HepG2 (cell line): Measurements from ENCODE around the gene UROS. TPM values are rescaled to one million over a fixed set of nuclear protein-coding genes. Genes with fewer than 3 reads are reported as not detected.
A peak's percentile ranks its signal among the peaks of the same experiment; 100 is the strongest.

Source experiments
- IRF2 ChIP-seq: IDR thresholded peaks from 2 replicates; pipeline ENCODE4 v1.6.1; 2018; ENCODE audit warnings: missing genetic modification reagents, missing compliant biosample characterization
- LCORL ChIP-seq, 2 experiments: fragments of 450-650 bp in 1 of 2; sonication (generic) in 1 of 2; formaldehyde crosslinking in 1 of 2; IDR thresholded peaks; 2 replicates each; pipeline versions ENCODE4 v1.5.0 to v1.6.1; 2017 to 2020; ENCODE audit warnings: antibody characterized with exemption in 1 of 2, missing genetic modification reagents in 1 of 2
- NFE2L1 ChIP-seq: sonication (generic); formaldehyde crosslinking; IDR thresholded peaks from 2 replicates; pipeline ENCODE4 v1.4.0; 2020; ENCODE audit warnings: missing genetic modification reagents, mild to moderate bottlenecking, borderline replicate concordance
- NFE2L2 ChIP-seq: fragments of 150-350 bp; IDR thresholded peaks from 2 replicates; pipeline ENCODE4 v1.6.1; 2014; ENCODE audit warnings: low read length
- NFKB2 ChIP-seq: sonication (generic); formaldehyde crosslinking; IDR thresholded peaks from 2 replicates; pipeline ENCODE4 v1.4.0; 2020; ENCODE audit warnings: missing genetic modification reagents, borderline replicate concordance
- NFYC ChIP-seq: IDR thresholded peaks from 2 replicates; pipeline ENCODE4 v1.6.1; 2016; ENCODE audit warnings: missing genetic modification reagents, missing compliant biosample characterization
- RFX1 ChIP-seq: fragments of 450-650 bp; IDR thresholded peaks from 2 replicates; pipeline ENCODE4 v1.6.1; 2017
- RORA ChIP-seq: sonication (generic); formaldehyde crosslinking; IDR thresholded peaks from 2 replicates; pipeline ENCODE4 v1.5.0; 2020; ENCODE audit warnings: mild to moderate bottlenecking, missing genetic modification reagents, moderate library complexity
- TSC22D2 ChIP-seq: sonication (generic); formaldehyde crosslinking; IDR thresholded peaks from 2 replicates; pipeline ENCODE4 v1.5.1; 2020; ENCODE audit warnings: missing genetic modification reagents, mild to moderate bottlenecking, borderline replicate concordance
- ZNF20 ChIP-seq: sonication (generic); formaldehyde crosslinking; IDR thresholded peaks from 2 replicates; pipeline ENCODE4 v1.4.0; 2020; ENCODE audit warnings: mild to moderate bottlenecking, moderate library complexity, missing genetic modification reagents
- ZNF24 ChIP-seq: fragments of 450-650 bp; IDR thresholded peaks from 2 replicates; pipeline ENCODE4 v1.6.1; 2017; ENCODE audit warnings: antibody characterized with exemption, mild to moderate bottlenecking
- ZNF501 ChIP-seq: sonication (generic); formaldehyde crosslinking; IDR thresholded peaks from 2 replicates; pipeline ENCODE4 v1.5.1; 2020; ENCODE audit warnings: mild to moderate bottlenecking, moderate library complexity, missing genetic modification reagents
- ZNF841 ChIP-seq: sonication (generic); formaldehyde crosslinking; IDR thresholded peaks from 2 replicates; pipeline ENCODE4 v1.8.1; 2023; ENCODE audit warnings: missing genetic modification reagents, borderline replicate concordance
- polyA plus RNA-seq, 8 experiments: library from polyadenylated mRNA; depleted of rRNA in 3 of 8; stranded (reverse) in 7 of 8; unstranded in 1 of 8; fragments of >200 nt; fragmentation: Illumina TruSeq in 4 of 8; extraction: Trizol in 4 of 8; gene quantifications; 2 replicates each; pipeline versions ENCODE4 v1.2.1 to v1.2.3, GENCODE V29; 2011 to 2016; ENCODE audit warnings: low read depth in 4 of 8, missing spikeins in 1 of 8, mixed read lengths in 1 of 8; ENCODE audit not compliant: insufficient read depth in 1 of 8
- total RNA-seq, 5 experiments: library from RNA; depleted of rRNA; stranded (reverse); fragments of >200 nt; fragmentation: Illumina TruSeq; extraction: Trizol; gene quantifications; 2 replicates each; pipeline ENCODE4 v1.2.3, GENCODE V29; 2016; ENCODE audit warnings: low read depth in 1 of 5
- TF ChIP-seq, protein P1 (sequence below): IDR thresholded peaks from 2 replicates; pipeline ENCODE4 v1.6.1; 2016; ENCODE audit warnings: control low read depth
- TF ChIP-seq, protein P2 (sequence below): sonication (generic); formaldehyde crosslinking; IDR thresholded peaks from 2 replicates; pipeline ENCODE4 v1.4.0; 2020; ENCODE audit warnings: missing genetic modification reagents
- TF ChIP-seq, protein P3 (sequence below): fragments of 450-650 bp; IDR thresholded peaks from 2 replicates; pipeline ENCODE4 v1.6.1; 2016
- TF ChIP-seq, protein P4 (sequence below): sonication (generic); formaldehyde crosslinking; IDR thresholded peaks from 2 replicates; pipeline ENCODE4 v1.4.0; 2020; ENCODE audit warnings: missing genetic modification reagents, borderline replicate concordance
- TF ChIP-seq, protein P5 (sequence below): sonication (generic); formaldehyde crosslinking; IDR thresholded peaks from 2 replicates; pipeline ENCODE4 v1.9.0; 2021; ENCODE audit warnings: missing genetic modification reagents, mild to moderate bottlenecking, borderline replicate concordance
- TF ChIP-seq, protein P6 (sequence below): sonication (generic); formaldehyde crosslinking; IDR thresholded peaks from 2 replicates; pipeline ENCODE4 v1.5.0; 2020; ENCODE audit warnings: mild to moderate bottlenecking, missing genetic modification reagents

Gene UROS
- total and polyA plus RNA-seq, 2 of the 13 experiments (the other 11 are each of a cell fraction or from before 2014, with no cell fraction given) = 14.8 to 49.9 TPM

DNA sequence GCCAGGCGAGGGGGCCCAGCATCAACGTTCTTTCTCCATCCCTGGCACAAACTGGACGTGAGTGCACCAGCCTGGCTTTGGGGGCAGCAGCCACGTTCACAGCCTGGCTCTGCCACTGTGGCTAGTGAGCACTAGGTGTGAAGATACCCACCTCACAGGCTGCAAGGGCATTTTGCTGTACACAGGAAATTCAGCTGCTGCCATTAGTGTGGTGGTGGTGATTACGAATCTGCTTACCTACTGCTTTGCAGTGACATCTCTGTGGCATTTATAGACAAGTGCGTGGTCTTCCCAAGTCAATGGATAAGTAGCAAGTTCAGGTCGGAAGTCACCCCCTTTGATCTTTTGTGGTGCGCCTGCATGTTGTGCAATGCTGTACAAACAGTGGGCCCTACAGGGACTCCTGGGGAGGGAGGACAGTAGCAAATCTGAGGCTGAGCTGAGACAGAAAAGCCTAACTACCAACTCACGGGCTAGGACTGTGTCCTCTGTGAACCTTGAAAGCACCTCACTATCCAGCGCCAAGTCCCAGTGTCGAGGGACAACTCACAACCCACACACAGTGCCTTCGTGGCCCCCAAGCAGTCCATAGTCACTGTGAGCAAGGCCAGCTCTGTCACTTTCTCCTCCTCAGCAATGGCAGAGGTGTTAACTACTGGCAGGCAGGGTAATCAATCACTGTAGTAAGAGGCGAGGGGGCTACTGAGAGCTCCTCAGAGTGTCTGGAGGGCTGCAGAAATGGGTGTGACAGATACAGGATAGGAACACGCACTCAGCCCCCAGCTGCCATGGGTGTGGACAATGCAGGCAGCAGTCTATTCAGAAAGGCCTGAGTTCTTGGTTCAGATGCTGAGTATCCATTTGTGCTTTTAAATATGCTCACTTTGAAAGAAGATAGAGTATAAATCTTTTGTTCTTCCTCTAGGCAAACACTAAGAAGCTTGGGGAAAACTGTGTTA lies 30.4 kb downstream of the UROS start (continued):
- TF ChIP-seq, protein P1, sequence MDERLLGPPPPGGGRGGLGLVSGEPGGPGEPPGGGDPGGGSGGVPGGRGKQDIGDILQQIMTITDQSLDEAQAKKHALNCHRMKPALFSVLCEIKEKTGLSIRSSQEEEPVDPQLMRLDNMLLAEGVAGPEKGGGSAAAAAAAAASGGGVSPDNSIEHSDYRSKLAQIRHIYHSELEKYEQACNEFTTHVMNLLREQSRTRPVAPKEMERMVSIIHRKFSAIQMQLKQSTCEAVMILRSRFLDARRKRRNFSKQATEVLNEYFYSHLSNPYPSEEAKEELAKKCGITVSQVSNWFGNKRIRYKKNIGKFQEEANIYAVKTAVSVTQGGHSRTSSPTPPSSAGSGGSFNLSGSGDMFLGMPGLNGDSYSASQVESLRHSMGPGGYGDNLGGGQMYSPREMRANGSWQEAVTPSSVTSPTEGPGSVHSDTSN (CRISPR knock-in tag) = no peak
- TF ChIP-seq ZNF20 (CRISPR knock-in tag) = no peak
- TF ChIP-seq, protein P2, sequence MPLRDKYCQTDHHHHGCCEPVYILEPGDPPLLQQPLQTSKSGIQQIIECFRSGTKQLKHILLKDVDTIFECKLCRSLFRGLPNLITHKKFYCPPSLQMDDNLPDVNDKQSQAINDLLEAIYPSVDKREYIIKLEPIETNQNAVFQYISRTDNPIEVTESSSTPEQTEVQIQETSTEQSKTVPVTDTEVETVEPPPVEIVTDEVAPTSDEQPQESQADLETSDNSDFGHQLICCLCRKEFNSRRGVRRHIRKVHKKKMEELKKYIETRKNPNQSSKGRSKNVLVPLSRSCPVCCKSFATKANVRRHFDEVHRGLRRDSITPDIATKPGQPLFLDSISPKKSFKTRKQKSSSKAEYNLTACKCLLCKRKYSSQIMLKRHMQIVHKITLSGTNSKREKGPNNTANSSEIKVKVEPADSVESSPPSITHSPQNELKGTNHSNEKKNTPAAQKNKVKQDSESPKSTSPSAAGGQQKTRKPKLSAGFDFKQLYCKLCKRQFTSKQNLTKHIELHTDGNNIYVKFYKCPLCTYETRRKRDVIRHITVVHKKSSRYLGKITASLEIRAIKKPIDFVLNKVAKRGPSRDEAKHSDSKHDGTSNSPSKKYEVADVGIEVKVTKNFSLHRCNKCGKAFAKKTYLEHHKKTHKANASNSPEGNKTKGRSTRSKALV (CRISPR knock-in tag) = no peak
- TF ChIP-seq NFYC = no peak
- TF ChIP-seq ZNF841 (CRISPR knock-in tag) = no peak
- TF ChIP-seq ZNF24 = no peak
- TF ChIP-seq, protein P3, sequence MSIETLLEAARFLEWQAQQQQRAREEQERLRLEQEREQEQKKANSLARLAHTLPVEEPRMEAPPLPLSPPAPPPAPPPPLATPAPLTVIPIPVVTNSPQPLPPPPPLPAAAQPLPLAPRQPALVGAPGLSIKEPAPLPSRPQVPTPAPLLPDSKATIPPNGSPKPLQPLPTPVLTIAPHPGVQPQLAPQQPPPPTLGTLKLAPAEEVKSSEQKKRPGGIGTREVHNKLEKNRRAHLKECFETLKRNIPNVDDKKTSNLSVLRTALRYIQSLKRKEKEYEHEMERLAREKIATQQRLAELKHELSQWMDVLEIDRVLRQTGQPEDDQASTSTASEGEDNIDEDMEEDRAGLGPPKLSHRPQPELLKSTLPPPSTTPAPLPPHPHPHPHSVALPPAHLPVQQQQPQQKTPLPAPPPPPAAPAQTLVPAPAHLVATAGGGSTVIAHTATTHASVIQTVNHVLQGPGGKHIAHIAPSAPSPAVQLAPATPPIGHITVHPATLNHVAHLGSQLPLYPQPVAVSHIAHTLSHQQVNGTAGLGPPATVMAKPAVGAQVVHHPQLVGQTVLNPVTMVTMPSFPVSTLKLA = no peak
- no peak for TF ChIP-seq NFE2L2
- TF ChIP-seq, protein P4, sequence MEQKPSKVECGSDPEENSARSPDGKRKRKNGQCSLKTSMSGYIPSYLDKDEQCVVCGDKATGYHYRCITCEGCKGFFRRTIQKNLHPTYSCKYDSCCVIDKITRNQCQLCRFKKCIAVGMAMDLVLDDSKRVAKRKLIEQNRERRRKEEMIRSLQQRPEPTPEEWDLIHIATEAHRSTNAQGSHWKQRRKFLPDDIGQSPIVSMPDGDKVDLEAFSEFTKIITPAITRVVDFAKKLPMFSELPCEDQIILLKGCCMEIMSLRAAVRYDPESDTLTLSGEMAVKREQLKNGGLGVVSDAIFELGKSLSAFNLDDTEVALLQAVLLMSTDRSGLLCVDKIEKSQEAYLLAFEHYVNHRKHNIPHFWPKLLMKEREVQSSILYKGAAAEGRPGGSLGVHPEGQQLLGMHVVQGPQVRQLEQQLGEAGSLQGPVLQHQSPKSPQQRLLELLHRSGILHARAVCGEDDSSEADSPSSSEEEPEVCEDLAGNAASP = peak; percentile 93; the same call in 1 of the 2 replicates
- TF ChIP-seq TSC22D2 (CRISPR knock-in tag) = no peak
- TF ChIP-seq, protein P5, sequence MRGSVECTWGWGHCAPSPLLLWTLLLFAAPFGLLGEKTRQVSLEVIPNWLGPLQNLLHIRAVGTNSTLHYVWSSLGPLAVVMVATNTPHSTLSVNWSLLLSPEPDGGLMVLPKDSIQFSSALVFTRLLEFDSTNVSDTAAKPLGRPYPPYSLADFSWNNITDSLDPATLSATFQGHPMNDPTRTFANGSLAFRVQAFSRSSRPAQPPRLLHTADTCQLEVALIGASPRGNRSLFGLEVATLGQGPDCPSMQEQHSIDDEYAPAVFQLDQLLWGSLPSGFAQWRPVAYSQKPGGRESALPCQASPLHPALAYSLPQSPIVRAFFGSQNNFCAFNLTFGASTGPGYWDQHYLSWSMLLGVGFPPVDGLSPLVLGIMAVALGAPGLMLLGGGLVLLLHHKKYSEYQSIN (CRISPR knock-in tag) = no peak
- no peak; the same call in 1 of the 2 replicates for TF ChIP-seq NFKB2 (CRISPR knock-in tag)
- TF ChIP-seq, protein P6, sequence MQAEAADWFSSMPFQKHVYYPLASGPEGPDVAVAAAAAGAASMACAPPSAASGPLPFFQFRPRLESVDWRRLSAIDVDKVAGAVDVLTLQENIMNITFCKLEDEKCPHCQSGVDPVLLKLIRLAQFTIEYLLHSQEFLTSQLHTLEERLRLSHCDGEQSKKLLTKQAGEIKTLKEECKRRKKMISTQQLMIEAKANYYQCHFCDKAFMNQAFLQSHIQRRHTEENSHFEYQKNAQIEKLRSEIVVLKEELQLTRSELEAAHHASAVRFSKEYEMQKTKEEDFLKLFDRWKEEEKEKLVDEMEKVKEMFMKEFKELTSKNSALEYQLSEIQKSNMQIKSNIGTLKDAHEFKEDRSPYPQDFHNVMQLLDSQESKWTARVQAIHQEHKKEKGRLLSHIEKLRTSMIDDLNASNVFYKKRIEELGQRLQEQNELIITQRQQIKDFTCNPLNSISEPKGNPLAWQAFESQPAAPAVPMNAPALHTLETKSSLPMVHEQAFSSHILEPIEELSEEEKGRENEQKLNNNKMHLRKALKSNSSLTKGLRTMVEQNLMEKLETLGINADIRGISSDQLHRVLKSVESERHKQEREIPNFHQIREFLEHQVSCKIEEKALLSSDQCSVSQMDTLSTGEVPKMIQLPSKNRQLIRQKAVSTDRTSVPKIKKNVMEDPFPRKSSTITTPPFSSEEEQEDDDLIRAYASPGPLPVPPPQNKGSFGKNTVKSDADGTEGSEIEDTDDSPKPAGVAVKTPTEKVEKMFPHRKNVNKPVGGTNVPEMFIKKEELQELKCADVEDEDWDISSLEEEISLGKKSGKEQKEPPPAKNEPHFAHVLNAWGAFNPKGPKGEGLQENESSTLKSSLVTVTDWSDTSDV (CRISPR knock-in tag) = no peak
- no peak for TF ChIP-seq RFX1
- no peak for TF ChIP-seq NFE2L1 (CRISPR knock-in tag)
- TF ChIP-seq IRF2 (CRISPR knock-in tag) = peak; percentile 89
- TF ChIP-seq LCORL (IDR thresholded peaks at IDR 0.05) = no peak
- peak; percentile 96 for TF ChIP-seq LCORL (CRISPR knock-in tag; IDR thresholded peaks at IDR 0.05)
- no peak for TF ChIP-seq RORA (CRISPR knock-in tag)
- 0 out of 2 replicates have a peak, but pooled peaks have one; percentile 70 for TF ChIP-seq ZNF501 (CRISPR knock-in tag)
